GM12892 (cell line): Measurements from ENCODE around the gene LRRC3.

Experiments
- DNase-seq: peaks from one replicate; pipeline ENCODE4 v3.0.0; 2011; ENCODE audit not compliant: insufficient read length
- FAIRE-seq: peaks from 2 replicates; lab custom pipeline; 2011; peaks lifted over from hg19 to GRCh38; lab: Jason Lieb, UNC
- POLR2A ChIP-seq: IDR thresholded peaks from 2 replicates; pipeline ENCODE4 v1.6.1; 2011; ENCODE audit warnings: low read depth, low read length, control low read depth
- POLR2AphosphoS5 ChIP-seq: IDR thresholded peaks from 2 replicates; pipeline ENCODE4 v1.6.1; 2011; ENCODE audit warnings: low read depth, low read length, control low read depth
- TAF1 ChIP-seq: IDR thresholded peaks from 2 replicates; pipeline ENCODE4 v1.6.1; 2011; ENCODE audit warnings: low read depth, mild to moderate bottlenecking, control low read depth, low read length, borderline replicate concordance

LRRC3 gene

DNA sequence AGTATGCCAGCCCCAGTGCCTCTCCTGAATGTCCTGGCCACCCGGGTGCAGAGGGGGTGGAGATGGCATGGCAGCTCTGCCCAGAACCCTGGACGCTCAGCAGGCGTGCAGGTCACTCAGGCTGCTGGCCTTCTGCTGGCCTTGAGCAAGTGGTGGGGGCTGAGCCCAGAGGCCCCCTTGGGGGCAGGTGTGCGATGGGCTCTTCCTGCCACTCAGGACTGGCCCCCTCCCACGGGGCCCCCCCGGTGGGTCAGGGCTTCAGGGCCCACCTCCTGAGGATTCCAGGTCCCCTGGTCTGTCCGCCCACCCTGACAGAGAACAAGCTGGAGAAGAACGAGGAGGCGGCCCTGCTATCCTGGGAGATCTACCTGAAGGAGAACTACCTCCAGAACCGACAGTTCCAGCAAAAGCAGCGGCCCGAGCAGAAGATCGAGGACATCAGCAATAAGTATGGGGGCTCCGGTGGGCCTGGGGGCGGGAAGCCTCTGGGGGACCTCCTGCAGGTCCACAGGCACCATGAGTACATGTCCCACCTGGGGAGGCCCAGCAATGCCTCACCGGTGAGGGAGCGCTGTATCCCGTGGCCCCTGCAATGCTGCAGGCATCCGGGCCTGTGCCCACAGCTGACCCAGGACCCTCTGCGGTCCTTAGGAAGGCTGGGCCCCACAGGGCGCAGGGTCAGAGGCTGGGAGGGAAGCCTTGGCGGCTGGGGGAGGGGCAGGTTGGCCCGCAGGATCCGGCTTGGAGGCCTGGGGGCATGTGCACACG, 37.0 kb upstream of the LRRC3 start:
- TF ChIP-seq POLR2AphosphoS5 = no peak
- TF ChIP-seq POLR2A = no peak
- no peak for TF ChIP-seq TAF1
- DNase-seq (no peak), FAIRE-seq (no peak)

DNA sequence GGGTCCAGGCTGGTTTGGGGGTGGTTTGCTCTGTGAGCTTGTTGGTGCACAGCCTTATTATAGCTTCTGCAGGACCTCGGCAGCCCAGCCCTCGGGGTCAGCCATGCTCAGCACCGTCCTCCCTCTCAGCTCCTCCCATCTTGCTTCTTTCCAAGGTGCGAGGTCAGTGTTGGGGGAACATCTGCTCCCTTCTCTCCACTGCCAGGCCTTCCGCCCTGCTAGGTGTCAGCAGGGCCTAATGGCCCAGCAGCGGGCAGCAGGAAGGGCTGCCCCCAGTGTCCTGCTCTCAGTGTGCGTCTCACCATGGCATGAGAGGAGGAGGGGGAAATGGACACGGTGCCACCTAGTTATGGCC, 36.5 kb upstream of the LRRC3 start:
- DNase-seq (no peak), FAIRE-seq (no peak)
- TF ChIP-seq TAF1 = no peak
- TF ChIP-seq POLR2A = no peak
- no peak for TF ChIP-seq POLR2AphosphoS5

DNA sequence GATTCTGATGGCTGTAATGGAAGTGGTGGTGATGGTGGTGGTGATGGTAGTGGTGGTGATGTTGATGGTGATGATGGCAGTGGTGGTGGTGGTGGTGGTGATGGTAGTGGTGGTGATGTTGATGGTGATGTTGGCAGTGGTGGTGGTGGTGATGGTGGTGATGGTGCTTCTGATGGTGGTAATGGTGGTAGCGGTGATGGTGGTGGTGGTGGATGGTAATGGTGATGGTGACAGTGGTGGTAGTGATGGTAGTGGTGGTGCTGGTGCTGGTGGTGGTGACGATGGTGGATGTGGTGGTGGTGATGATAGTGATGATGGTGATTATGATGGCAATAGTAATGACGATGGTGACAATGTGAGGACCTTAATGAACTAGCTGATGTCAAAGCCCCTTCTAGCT, 35.6 kb upstream of the LRRC3 start:
- no peak for FAIRE-seq
- TF ChIP-seq POLR2A (no peak), TAF1 (no peak), POLR2AphosphoS5 (no peak)
- no peak for DNase-seq

DNA sequence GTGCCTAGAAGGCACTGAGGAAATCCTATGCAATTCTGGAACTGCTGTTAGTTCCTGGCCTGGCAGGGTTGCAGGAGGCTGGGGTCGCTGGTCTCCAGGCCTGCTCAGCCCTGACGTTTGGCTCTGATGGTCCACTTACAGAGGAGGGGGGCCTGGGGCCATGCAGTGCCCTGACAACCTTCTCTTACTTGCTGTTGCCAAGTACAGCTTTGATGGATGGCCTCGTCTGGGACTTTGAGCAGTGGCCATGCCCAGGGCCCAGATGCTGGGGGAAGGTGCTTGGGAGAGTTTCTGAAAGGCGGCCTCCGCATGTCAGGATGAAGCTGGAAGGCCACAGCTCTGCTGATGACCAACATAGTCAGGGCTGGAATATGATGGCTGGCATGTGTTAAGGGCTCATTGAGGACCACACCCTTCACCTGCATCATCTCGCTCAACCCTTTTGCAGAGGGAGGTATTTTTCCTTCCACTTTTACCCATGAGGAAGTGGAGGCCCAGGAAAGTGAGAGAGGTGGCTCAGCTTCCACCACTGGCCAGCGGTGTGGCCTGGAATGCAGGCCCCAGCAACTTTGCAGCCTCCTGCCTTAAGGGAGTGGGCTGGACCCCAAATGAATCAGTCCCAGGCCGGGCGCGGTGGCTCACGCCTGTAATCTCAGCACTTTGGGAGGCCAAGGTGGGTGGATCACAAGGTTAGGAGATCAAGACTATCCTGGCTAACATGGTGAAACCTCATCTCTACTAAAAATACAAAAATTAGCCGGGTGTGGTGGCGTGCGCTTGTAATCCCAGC, 34.7 kb upstream of the LRRC3 start:
- DNase-seq (no peak), FAIRE-seq (no peak)
- TF ChIP-seq POLR2AphosphoS5 (no peak), TAF1 (no peak), POLR2A (no peak)

DNA sequence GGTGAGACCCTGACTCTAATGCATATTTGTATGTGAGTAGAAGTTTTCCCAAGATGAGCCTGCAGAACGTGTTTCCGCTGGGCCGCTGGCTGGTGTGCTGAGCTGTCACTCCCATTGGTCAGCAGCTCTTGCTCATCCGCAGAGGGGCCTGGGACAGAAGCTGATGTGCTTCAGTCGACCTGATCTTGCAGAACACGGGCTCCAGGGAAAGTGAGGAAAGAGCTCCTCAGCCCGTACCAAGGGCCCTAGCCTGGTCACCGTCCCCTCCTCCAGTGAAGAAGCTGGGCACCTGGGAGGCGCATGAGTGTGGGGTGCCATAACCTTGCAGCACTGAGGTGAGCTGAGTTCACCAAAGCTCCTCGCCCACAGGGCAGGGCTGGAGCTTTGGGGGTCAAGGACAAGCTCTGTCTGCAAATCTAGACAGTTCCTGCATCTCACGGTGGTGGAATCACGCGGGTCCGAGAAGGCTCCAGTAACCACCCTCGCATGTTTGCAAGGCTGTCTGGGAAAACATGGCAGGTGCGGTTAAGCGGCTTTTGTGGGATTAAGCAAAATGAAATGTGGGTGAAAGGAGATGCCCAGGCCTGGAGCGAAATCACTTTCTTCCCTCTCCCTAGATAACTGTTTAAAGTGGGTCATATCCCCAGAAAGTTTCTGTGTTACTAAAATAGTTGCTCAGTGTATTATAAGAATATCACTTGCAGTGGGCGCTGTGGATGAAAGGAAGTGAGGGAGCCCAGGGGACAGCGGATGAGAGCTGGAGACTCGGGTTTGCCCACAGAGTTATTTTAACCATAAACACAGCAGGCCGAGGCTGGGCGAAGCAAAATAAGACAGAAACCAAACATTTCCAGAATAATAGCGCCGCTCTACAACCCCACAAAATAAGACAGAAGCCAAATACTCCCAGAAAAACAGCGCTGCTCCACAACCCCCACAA, 33.1 kb upstream of the LRRC3 start:
- FAIRE-seq (no peak), DNase-seq (no peak)
- no peak for TF ChIP-seq TAF1
- TF ChIP-seq POLR2AphosphoS5 = no peak
- no peak for TF ChIP-seq POLR2A

DNA sequence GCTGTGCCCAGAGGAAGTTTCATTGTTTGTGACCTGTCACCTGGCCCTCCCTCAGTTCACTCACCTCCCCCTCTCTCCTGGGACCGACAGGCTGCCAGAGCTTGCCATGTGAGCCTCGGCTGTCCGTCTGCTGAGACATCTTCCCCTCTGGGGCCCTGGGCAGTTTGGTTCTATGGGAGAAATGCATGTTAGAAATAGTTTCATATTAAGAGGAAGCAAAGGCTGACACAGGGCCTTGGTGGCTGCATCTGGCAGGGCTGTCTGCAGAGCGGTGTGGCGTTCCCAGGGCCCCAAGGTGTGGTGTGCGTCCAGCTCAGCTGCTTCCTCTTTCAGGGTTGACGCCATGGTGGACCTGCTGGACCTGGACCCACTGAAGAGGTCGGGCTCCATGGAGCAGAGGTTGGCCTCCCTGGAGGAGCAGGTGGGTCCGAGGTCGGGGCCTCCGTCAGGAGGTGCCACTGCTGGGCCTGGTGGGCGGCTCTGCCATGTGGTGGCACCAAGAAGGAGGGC, 31.9 kb upstream of the LRRC3 start:
- FAIRE-seq (no peak), DNase-seq (no peak)
- TF ChIP-seq TAF1 (no peak), POLR2A (no peak), POLR2AphosphoS5 (no peak)

DNA sequence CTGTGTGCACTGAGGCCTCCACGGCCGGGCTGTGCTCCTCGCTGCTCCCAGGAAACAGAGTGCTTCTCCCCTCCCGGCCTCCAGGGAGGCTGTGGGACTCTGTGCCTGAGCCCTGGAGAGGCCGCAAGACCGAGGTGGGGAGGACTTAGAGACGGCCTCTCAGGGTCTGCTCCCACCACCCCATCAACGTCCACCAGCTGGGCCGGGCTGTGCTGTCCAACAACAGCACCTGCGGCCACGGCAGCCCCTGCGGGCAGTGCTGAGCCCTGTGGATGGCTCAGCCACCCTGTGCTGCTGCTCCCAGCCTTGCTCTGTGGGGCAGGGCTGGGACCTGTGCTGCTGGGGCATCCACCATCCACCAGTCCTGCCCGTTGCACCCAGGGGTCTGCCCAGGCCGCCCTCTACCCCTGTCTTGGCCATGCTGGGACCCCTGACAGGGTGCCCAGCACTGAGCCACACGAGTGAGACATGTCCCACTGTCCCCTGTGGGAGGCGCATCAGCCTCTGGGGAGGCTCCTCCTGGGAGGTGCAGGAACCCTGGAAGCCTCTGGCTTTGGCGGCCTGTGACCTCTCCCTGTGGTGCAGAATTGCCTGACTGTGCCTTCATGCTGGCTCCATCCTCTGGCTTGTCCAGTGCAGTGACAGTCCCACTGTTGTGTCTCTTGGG, 31.2 kb upstream of the LRRC3 start:
- TF ChIP-seq POLR2AphosphoS5 (no peak), POLR2A (no peak), TAF1 (no peak)
- no peak for FAIRE-seq
- no peak for DNase-seq

DNA sequence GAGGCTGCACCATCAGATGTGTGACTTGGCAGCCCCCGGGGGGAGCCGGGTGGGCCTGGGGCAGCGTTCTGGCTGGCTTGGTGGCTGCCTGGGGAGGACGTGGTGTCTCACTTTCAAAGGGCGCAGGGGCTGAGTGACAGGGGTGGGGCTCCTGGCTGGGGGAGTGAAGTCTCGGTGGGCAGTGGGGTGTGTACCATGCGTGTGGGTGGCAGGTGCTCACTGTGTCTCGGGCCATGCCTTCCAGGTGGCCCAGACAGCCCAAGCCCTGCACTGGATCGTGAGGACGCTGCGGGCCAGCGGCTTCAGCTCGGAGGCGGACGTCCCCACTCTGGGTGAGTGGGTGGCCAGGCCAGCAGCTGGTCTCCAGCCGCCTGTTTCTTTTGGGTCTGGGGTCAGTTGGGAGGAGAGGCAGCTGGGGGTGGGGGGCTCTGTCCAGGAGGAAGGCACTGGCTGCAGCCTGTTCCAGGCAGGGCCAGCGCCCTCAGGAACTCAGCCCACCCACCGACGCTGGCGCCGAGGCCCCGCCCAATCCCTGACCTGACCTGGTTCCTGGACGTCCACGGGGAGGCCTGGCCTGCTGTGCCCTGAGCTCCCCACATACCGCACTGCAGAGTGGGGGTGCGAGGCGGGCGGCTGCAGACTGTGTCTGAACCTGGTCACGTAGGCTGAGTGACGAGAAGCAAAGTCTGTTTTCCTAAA, 30.6 kb upstream of the LRRC3 start:
- TF ChIP-seq POLR2A (no peak), POLR2AphosphoS5 (no peak), TAF1 (no peak)
- no peak for FAIRE-seq
- no peak for DNase-seq

DNA sequence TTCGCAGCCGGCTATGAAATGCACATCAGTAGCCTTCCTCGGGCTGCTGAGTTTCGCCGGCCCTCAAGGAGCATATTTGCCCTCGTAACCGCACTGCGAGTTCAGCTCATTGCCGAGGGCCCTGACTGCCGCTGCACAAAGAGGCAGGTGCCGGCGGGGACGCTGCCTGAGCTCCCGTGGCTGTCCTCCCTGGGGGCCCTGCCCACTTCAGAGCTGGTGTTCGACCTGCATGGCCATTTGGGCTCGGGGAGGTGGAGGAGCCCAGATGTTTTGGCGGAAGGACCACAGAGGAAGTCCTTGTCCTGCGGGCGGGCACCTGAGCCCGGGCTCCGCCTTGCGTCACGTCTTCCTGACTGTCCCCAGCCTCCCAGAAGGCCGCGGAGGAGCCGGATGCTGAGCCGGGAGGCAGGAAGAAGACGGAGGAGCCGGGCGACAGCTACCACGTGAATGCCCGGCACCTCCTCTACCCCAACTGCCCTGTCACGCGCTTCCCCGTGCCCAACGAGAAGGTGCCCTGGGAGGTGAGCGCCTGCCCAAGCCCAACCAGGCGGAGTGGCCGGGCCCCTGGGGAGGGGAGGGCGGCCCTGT, 29.9 kb upstream of the LRRC3 start:
- no peak for FAIRE-seq
- DNase-seq = no peak
- no peak for TF ChIP-seq POLR2AphosphoS5
- no peak for TF ChIP-seq POLR2A
- TF ChIP-seq TAF1 = no peak
